ENCODE measurements around the gene VPS45.

Gene VPS45

DNA sequence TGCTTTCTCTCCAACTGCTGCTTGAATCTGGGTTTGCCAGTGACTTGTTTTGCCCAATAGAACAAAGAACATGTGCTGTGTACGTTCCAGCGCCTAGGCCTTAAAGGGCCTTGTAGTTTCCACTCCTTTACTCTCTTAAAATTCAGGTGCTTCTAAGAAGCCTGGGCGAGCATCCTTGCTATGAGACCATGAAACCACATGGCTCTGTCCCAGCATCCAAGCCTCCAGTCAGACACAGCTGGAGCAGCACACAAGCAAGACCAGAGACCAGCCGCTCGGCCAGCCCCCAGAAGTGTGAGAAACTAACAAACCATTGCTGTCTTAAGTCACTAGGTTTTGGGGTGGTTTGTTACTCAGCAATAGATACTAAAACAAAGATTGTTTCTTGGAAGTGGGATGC lies 97.2 kb downstream of the VPS45 start:
- H3K36me3 ChIP-seq (ENCODE audit: insufficient read depth, low read length) = peaks cover 3% of the 10 kb centered on the region
- peaks cover 29% of the 10 kb centered on the region for H3K4me1 ChIP-seq (ENCODE audit: insufficient read depth, low read length)
- no peak for DNase-seq
- no peak overlapping the region for H3K27ac ChIP-seq (ENCODE audit: low read length)
- no peak overlapping the region for H3K9ac ChIP-seq (ENCODE audit: low read depth, low read length)
- no peaks in the 10 kb centered on the region for H3K79me2 ChIP-seq (ENCODE audit: insufficient read depth, low read length)
- no peak overlapping the region for H2AFZ ChIP-seq (ENCODE audit: low read depth, low read length)
- H4K20me1 ChIP-seq (ENCODE audit: insufficient read depth, low read length) = peaks cover 7% of the 10 kb centered on the region; the same call in 1 of the 2 replicates
- H3K4me3 ChIP-seq (ENCODE audit: low read depth in 1 of 2, low read length in 2 of 2) = no peak overlapping the region
- TF ChIP-seq EZH2 (IDR thresholded peaks at IDR 0.05; ENCODE audit: borderline replicate concordance, low read depth, low read length, severe bottlenecking) = no peak
- TF ChIP-seq, protein P1, sequence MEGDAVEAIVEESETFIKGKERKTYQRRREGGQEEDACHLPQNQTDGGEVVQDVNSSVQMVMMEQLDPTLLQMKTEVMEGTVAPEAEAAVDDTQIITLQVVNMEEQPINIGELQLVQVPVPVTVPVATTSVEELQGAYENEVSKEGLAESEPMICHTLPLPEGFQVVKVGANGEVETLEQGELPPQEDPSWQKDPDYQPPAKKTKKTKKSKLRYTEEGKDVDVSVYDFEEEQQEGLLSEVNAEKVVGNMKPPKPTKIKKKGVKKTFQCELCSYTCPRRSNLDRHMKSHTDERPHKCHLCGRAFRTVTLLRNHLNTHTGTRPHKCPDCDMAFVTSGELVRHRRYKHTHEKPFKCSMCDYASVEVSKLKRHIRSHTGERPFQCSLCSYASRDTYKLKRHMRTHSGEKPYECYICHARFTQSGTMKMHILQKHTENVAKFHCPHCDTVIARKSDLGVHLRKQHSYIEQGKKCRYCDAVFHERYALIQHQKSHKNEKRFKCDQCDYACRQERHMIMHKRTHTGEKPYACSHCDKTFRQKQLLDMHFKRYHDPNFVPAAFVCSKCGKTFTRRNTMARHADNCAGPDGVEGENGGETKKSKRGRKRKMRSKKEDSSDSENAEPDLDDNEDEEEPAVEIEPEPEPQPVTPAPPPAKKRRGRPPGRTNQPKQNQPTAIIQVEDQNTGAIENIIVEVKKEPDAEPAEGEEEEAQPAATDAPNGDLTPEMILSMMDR (IDR thresholded peaks at IDR 0.05; ENCODE audit: borderline replicate concordance, extremely low read depth, low read length, poor library complexity, severe bottlenecking) = no peak
- H3K27me3 ChIP-seq (ENCODE audit: insufficient read depth, low read length, poor library complexity) = no peaks in the 10 kb centered on the region
- no peak overlapping the region for H3K4me2 ChIP-seq (ENCODE audit: insufficient read depth, low read length)
- ATAC-seq (ENCODE audit: insufficient read depth, low read depth) = no peak
- H3K9me3 ChIP-seq (ENCODE audit: insufficient read depth, low read length, severe bottlenecking) = no peaks in the 10 kb centered on the region

DNA sequence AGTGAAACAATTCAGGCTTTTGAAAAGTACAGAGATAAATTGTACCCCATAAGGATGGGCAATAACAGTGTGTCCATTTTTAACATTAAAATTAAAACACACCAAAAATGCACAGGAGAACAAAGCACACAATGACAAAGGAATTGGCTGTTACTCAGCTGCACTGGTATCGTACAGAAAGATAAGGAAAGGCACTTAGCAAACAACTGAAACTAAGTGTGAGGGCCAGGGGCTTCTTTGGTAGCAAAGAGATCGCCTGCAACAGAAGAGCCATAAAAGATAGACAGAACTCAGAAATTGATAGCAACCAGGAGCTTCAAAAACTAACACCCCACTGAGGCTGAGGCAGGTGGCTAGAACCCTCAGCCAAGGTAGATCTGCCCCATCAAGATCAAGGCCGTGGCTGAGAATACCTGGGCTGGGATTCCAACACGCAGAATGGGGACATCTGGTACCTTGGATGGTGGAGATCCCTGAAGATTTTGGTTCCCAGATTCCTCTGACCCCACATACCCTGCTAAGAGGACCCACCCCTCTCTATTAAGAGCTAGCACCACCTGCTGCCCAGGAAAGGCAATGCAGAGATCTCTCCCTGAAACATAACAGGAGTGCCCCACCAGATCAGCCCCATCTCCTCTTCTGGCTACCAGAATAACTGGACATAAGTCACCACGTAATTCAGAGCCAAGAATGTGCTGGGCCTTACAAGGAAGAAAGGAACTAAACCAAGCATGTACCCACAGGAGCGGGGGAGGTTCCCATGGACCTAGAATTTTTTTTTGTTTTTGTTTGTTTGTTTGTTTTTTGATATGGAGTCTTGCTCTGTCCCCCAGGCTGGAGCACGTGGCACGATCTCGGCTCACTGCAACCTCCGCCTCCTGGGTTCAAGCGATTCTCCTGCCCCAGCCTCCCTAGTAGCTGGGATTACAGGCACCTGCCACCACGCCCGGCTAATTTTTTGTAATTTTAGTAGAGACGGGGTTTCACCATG lies 98.3 kb downstream of the VPS45 start:
- H3K27me3 ChIP-seq (ENCODE audit: insufficient read depth, low read length, poor library complexity) = no peaks in the 10 kb centered on the region
- peaks cover 4% of the 10 kb centered on the region; the same call in 1 of the 2 replicates for H4K20me1 ChIP-seq (ENCODE audit: insufficient read depth, low read length)
- no peak overlapping the region for H3K4me3 ChIP-seq (ENCODE audit: low read depth in 1 of 2, low read length in 2 of 2)
- no peak overlapping the region for H2AFZ ChIP-seq (ENCODE audit: low read depth, low read length)
- H3K4me1 ChIP-seq (ENCODE audit: insufficient read depth, low read length) = peaks cover 26% of the 10 kb centered on the region
- H3K4me2 ChIP-seq (ENCODE audit: insufficient read depth, low read length) = no peak overlapping the region
- H3K79me2 ChIP-seq (ENCODE audit: insufficient read depth, low read length) = no peaks in the 10 kb centered on the region
- ATAC-seq (ENCODE audit: insufficient read depth, low read depth) (peak; percentile 53), DNase-seq (peak; percentile 74)
- H3K36me3 ChIP-seq (ENCODE audit: insufficient read depth, low read length) = no peaks in the 10 kb centered on the region
- no peak overlapping the region for H3K9ac ChIP-seq (ENCODE audit: low read depth, low read length)
- no peaks in the 10 kb centered on the region for H3K9me3 ChIP-seq (ENCODE audit: insufficient read depth, low read length, severe bottlenecking)
- TF ChIP-seq, protein P1 (IDR thresholded peaks at IDR 0.05; ENCODE audit: borderline replicate concordance, extremely low read depth, low read length, poor library complexity, severe bottlenecking) = peak; percentile 92
- no peak for TF ChIP-seq EZH2 (IDR thresholded peaks at IDR 0.05; ENCODE audit: borderline replicate concordance, low read depth, low read length, severe bottlenecking)
- H3K27ac ChIP-seq (ENCODE audit: low read length) = no peak overlapping the region

- Histone ChIP-seq H3K27me3 (ENCODE audit: insufficient read depth, low read length, poor library complexity) (no peaks in the 10 kb centered on the region), H4K20me1 (ENCODE audit: insufficient read depth, low read length) (no peaks in the 10 kb centered on the region), H3K9ac (ENCODE audit: low read depth, low read length) (no peak overlapping the region), H3K4me3 (ENCODE audit: low read depth in 1 of 2, low read length in 2 of 2) (no peak overlapping the region), H3K4me1 (ENCODE audit: insufficient read depth, low read length) (no peaks in the 10 kb centered on the region), H3K4me2 (ENCODE audit: insufficient read depth, low read length) (no peak overlapping the region), H3K79me2 (ENCODE audit: insufficient read depth, low read length) (no peaks in the 10 kb centered on the region), H3K9me3 (ENCODE audit: insufficient read depth, low read length, severe bottlenecking) (no peaks in the 10 kb centered on the region), H3K36me3 (ENCODE audit: insufficient read depth, low read length) (no peaks in the 10 kb centered on the region), H3K27ac (ENCODE audit: low read length) (no peak overlapping the region), H2AFZ (ENCODE audit: low read depth, low read length) (no peak overlapping the region)
- TF ChIP-seq EZH2 (IDR thresholded peaks at IDR 0.05; ENCODE audit: borderline replicate concordance, low read depth, low read length, severe bottlenecking) = no peak
- TF ChIP-seq, protein P1 (IDR thresholded peaks at IDR 0.05; ENCODE audit: borderline replicate concordance, extremely low read depth, low read length, poor library complexity, severe bottlenecking) = peak; percentile 52
- DNase-seq (peak; percentile 29), ATAC-seq (ENCODE audit: insufficient read depth, low read depth) (0 out of 3 replicates have a peak, but pooled peaks have one; percentile 35)
Observed at GRCh38 chr1:150168960-150169601, 101.5 kb downstream of the VPS45 start.
